ENCODE results near the gene TEF.

Gene TEF

GRCh38 chr22:41410311-41410751 is 28.6 kb downstream of the TEF start:
- no peak for DNase-seq (ENCODE audit: low read depth)
- TF ChIP-seq, protein P1, sequence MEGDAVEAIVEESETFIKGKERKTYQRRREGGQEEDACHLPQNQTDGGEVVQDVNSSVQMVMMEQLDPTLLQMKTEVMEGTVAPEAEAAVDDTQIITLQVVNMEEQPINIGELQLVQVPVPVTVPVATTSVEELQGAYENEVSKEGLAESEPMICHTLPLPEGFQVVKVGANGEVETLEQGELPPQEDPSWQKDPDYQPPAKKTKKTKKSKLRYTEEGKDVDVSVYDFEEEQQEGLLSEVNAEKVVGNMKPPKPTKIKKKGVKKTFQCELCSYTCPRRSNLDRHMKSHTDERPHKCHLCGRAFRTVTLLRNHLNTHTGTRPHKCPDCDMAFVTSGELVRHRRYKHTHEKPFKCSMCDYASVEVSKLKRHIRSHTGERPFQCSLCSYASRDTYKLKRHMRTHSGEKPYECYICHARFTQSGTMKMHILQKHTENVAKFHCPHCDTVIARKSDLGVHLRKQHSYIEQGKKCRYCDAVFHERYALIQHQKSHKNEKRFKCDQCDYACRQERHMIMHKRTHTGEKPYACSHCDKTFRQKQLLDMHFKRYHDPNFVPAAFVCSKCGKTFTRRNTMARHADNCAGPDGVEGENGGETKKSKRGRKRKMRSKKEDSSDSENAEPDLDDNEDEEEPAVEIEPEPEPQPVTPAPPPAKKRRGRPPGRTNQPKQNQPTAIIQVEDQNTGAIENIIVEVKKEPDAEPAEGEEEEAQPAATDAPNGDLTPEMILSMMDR (IDR thresholded peaks at IDR 0.05; ENCODE audit: control insufficient read depth, insufficient read depth, low read depth, low read length, missing control alignments) = no peak
- H3K4me3 ChIP-seq (ENCODE audit: control insufficient read depth, low read depth, low read length) = no peak overlapping the region

DNA sequence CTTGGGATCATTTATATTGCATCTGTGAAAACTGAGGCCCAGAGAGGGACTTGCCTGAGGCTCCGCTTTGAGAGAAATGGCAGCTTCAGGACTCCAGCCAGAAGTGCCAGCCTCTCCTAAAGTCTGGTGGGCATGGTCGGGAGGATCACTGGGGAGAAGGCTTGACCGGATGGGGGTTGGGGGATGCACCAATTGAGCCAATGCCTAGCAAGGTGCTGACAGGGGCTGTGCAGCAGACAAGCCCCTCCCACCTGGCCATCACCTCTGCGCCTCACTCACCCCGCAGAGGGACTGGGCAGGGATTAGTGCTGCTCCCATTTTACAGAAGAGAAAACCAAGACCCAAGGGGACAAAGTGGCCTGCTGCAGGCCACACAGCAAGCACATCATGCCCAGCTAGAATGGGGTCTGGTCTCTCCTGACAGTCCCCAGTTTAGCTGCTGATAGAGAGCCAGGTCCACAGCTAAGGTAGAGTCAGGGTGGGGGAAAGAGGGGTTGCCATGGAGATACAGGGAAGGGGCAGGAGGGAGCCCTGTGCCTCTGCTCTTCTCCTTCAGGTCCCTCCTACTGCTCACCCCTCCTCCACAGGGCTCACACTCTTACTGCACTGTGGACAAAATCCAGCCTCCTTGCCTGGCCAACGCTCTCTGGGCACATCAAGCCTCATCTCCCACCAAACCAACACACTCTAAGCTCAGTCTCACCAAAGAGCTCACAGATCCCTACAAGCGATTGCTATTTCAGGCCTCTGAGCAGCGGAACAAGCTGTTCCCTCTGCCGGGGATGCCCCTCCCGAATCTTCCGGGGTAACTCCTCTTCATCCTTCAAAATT is 29.5 kb downstream of the TEF start:
- no peak for DNase-seq (ENCODE audit: low read depth)
- no peak overlapping the region for H3K4me3 ChIP-seq (ENCODE audit: control insufficient read depth, low read depth, low read length)
- TF ChIP-seq, protein P1 (IDR thresholded peaks at IDR 0.05; ENCODE audit: control insufficient read depth, insufficient read depth, low read depth, low read length, missing control alignments) = no peak

DNA sequence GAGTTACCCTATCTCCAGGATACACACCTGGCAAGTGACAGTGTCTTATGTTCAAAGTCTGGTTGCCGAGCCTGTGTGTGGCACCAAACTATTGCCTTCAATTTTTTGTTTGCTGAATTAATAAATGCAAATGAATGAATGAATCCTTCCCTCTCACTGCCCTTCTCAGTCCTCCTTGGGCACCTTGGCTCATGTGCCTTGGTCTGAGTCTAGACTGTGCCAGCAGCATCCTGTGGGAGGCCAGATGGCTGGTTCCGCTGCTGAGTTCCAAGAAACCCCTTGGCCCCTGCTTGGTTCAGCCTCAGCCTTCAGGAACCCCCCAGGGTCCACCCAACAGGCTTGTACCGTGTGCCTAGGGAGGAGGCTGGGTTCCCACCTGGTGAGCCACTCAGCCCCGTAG is 33.8 kb downstream of the TEF start:
- no peak for DNase-seq (ENCODE audit: low read depth)
- TF ChIP-seq, protein P1 (IDR thresholded peaks at IDR 0.05; ENCODE audit: control insufficient read depth, insufficient read depth, low read depth, low read length, missing control alignments) = no peak
- no peak overlapping the region for H3K4me3 ChIP-seq (ENCODE audit: control insufficient read depth, low read depth, low read length)

GRCh38 chr22:41417622-41418390 is 36.1 kb downstream of the TEF start:
- H3K4me3 ChIP-seq (ENCODE audit: control insufficient read depth, low read depth, low read length) = no peak overlapping the region
- TF ChIP-seq, protein P1 (IDR thresholded peaks at IDR 0.05; ENCODE audit: control insufficient read depth, insufficient read depth, low read depth, low read length, missing control alignments) = no peak
- DNase-seq (ENCODE audit: low read depth) = no peak

DNA sequence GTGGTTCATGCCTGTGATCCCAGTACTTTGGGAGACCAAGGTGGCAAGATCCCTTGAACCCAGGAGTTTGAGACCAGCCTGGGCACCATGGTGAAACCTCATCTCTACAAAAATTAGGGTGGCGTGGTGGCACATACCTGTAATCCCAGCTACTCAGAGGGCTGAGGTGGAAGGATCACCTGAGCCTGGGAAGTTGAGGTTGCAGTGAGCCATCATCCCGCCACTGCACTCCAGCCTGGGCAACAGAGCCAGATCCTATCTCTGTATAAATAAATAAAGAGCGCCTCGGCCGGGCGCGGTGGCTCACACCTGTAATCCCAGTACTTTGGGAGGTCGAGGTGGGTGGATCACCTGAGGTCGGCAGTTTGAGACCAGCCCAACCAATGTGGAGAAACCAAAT is 37.0 kb downstream of the TEF start:
- DNase-seq (ENCODE audit: low read depth) = no peak
- TF ChIP-seq, protein P1 (IDR thresholded peaks at IDR 0.05; ENCODE audit: control insufficient read depth, insufficient read depth, low read depth, low read length, missing control alignments) = no peak
- no peak overlapping the region for H3K4me3 ChIP-seq (ENCODE audit: control insufficient read depth, low read depth, low read length)

- H3K4me3 ChIP-seq (ENCODE audit: control insufficient read depth, low read depth, low read length) = no peak overlapping the region
- TF ChIP-seq, protein P1 (IDR thresholded peaks at IDR 0.05; ENCODE audit: control insufficient read depth, insufficient read depth, low read depth, low read length, missing control alignments) = no peak
- no peak for DNase-seq (ENCODE audit: low read depth)
These were observed 44.1 kb downstream of the TEF start for GRCh38 chr22:41425660-41426365.
